Vagina (tissue), 2 donors: ENCODE data around the gene SRGAP3. TPM values are rescaled to one million over a fixed set of nuclear protein-coding genes. Genes with fewer than 3 reads are reported as not detected.

Experiments used
- DNase-seq, 2 donors: peaks; one replicate each; pipeline ENCODE4 v3.0.0-alpha.2; 2017; ENCODE audit errors: extremely low spot score in 2 of 2
- H3K27ac ChIP-seq: fragments of 200-600 bp; sonication (generic); one replicate; pipeline ENCODE4 v1.5.1; 2019
- H3K27me3 ChIP-seq: fragments of 200-600 bp; sonication (generic); one replicate; pipeline ENCODE4 v1.5.1; 2019
- H3K36me3 ChIP-seq, 2 donors: fragments of 200-600 bp; sonication (generic); one replicate each; pipeline ENCODE4 v1.5.1; 2017 to 2019
- H3K4me1 ChIP-seq: fragments of 200-600 bp; sonication (generic); one replicate; pipeline ENCODE4 v1.5.1; 2019
- H3K4me3 ChIP-seq, 2 donors: fragments of 200-600 bp; sonication (generic); 1 replicate in 1 of 2; 2 replicates in 1 of 2; pipeline ENCODE4 v1.5.1; 2016 to 2019
- H3K9me3 ChIP-seq: fragments of 200-600 bp; sonication (generic); one replicate; pipeline ENCODE4 v1.5.1; 2019
- POLR2A ChIP-seq, 2 donors: fragments of 450-650 bp; IDR thresholded peaks; one replicate each; pipeline ENCODE4 v1.6.1; 2017; ENCODE audit warnings: antibody characterized with exemption in 2 of 2, mild to moderate bottlenecking in 2 of 2, moderate library complexity in 2 of 2
- POLR2AphosphoS5 ChIP-seq, 2 donors: sonication (generic); formaldehyde crosslinking; IDR thresholded peaks; one replicate each; pipeline ENCODE4 v1.9.0; 2017; ENCODE audit warnings: antibody characterized with exemption in 2 of 2, mild to moderate bottlenecking in 2 of 2, low read depth in 1 of 2; ENCODE audit not compliant: insufficient read depth in 1 of 2
- intact Hi-C: fragments of 100-400 bp; cut with DNase I; formaldehyde crosslinking; loops from one replicate; pipeline ENCODE4 v1.15.1; 2023
- total RNA-seq: library from RNA; depleted of rRNA; stranded (reverse); fragments of >200 nt; gene quantifications from one replicate; pipeline ENCODE4 v1.2.3, GENCODE V29; 2016
- TF ChIP-seq, protein P1 (sequence below), 3 experiments: fragments of 450-650 bp in 2 of 3; fragments of 200-600 bp in 1 of 3; sonication (generic) in 1 of 3; IDR thresholded peaks; one replicate each; pipeline ENCODE4 v1.5.1; 2017 to 2019; ENCODE audit warnings: antibody characterized with exemption in 3 of 3, mild to moderate bottlenecking in 2 of 3, moderate library complexity in 2 of 3

SRGAP3 gene
- total RNA-seq, 1 donor from 2014 or later, result 20.6 TPM

GRCh38 chr3:9081184-9081818 is 168.1 kb downstream of the SRGAP3 start:
- TF ChIP-seq, protein P1, sequence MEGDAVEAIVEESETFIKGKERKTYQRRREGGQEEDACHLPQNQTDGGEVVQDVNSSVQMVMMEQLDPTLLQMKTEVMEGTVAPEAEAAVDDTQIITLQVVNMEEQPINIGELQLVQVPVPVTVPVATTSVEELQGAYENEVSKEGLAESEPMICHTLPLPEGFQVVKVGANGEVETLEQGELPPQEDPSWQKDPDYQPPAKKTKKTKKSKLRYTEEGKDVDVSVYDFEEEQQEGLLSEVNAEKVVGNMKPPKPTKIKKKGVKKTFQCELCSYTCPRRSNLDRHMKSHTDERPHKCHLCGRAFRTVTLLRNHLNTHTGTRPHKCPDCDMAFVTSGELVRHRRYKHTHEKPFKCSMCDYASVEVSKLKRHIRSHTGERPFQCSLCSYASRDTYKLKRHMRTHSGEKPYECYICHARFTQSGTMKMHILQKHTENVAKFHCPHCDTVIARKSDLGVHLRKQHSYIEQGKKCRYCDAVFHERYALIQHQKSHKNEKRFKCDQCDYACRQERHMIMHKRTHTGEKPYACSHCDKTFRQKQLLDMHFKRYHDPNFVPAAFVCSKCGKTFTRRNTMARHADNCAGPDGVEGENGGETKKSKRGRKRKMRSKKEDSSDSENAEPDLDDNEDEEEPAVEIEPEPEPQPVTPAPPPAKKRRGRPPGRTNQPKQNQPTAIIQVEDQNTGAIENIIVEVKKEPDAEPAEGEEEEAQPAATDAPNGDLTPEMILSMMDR (IDR thresholded peaks at IDR 0.05), result no peak
- TF ChIP-seq POLR2AphosphoS5 (IDR thresholded peaks at IDR 0.05; ENCODE audit: insufficient read depth in 1 of 2, low read depth in 1 of 2) (no peak), POLR2A (IDR thresholded peaks at IDR 0.05) (no peak)
- Histone ChIP-seq H3K9me3 (no peaks in the 10 kb centered on the region), H3K4me1 (no peaks in the 10 kb centered on the region), H3K4me3 (no peak overlapping the region), H3K27ac (no peak overlapping the region), H3K27me3 (no peaks in the 10 kb centered on the region), H3K36me3 (no peaks in the 10 kb centered on the region)
- DNase-seq, result no peak
- intact Hi-C loops, result no loop called here

GRCh38 chr3:9080163-9080562 is 169.3 kb downstream of the SRGAP3 start:
- TF ChIP-seq POLR2A (IDR thresholded peaks at IDR 0.05) (no peak), POLR2AphosphoS5 (IDR thresholded peaks at IDR 0.05; ENCODE audit: insufficient read depth in 1 of 2, low read depth in 1 of 2) (no peak)
- TF ChIP-seq, protein P1 (IDR thresholded peaks at IDR 0.05), result no peak
- intact Hi-C loops, result no loop called here
- no peaks in the 10 kb centered on the region for H3K27me3 ChIP-seq
- no peak overlapping the region for H3K27ac ChIP-seq
- DNase-seq, result no peak
- no peak overlapping the region for H3K4me3 ChIP-seq
- no peaks in the 10 kb centered on the region for H3K36me3 ChIP-seq
- H3K4me1 ChIP-seq, result no peaks in the 10 kb centered on the region
- no peaks in the 10 kb centered on the region for H3K9me3 ChIP-seq

- Histone ChIP-seq H3K27ac (no peak overlapping the region), H3K4me3 (no peak overlapping the region), H3K36me3 (no peaks in the 10 kb centered on the region), H3K9me3 (no peaks in the 10 kb centered on the region), H3K27me3 (no peaks in the 10 kb centered on the region), H3K4me1 (no peaks in the 10 kb centered on the region)
- intact Hi-C loops, result no loop called here
- TF ChIP-seq, protein P1 (IDR thresholded peaks at IDR 0.05), result no peak
- no peak for DNase-seq
Observed at GRCh38 chr3:9079676-9080075, 169.8 kb downstream of the SRGAP3 start.

GRCh38 chr3:9078561-9079240 is 170.7 kb downstream of the SRGAP3 start:
- H3K27me3 ChIP-seq, result no peaks in the 10 kb centered on the region
- no peak for DNase-seq

More at GRCh38 chr3:9078561-9079240, 170.7 kb downstream of the SRGAP3 start:
- TF ChIP-seq, protein P1 (IDR thresholded peaks at IDR 0.05), result no peak
- TF ChIP-seq POLR2A (IDR thresholded peaks at IDR 0.05), result no peak
- no peak for TF ChIP-seq POLR2AphosphoS5 (IDR thresholded peaks at IDR 0.05; ENCODE audit: insufficient read depth in 1 of 2, low read depth in 1 of 2)
- no peak overlapping the region for H3K27ac ChIP-seq
- H3K4me1 ChIP-seq, result no peaks in the 10 kb centered on the region
- no peaks in the 10 kb centered on the region for H3K36me3 ChIP-seq
- H3K4me3 ChIP-seq, result no peak overlapping the region
- intact Hi-C loops, result no loop called here
- no peaks in the 10 kb centered on the region for H3K9me3 ChIP-seq
